HepG2 (cell line): ENCODE data around the gene NINL. TPM values are rescaled to one million over a fixed set of nuclear protein-coding genes. Genes with fewer than 3 reads are reported as not detected.

Source experiments
- E2F5 ChIP-seq: sonication (generic); formaldehyde crosslinking; conservative IDR thresholded peaks from 2 replicates; pipeline ENCODE4 v1.4.0; 2020; ENCODE audit warnings: missing genetic modification reagents
- ELF1 ChIP-seq: sonication (generic); formaldehyde crosslinking; IDR thresholded peaks from 2 replicates; pipeline ENCODE4 v1.4.0; 2020; ENCODE audit warnings: missing genetic modification reagents
- KDM5B ChIP-seq: sonication (generic); formaldehyde crosslinking; IDR thresholded peaks from 2 replicates; pipeline ENCODE4 v1.4.0; 2020; ENCODE audit warnings: missing genetic modification reagents, mild to moderate bottlenecking, borderline replicate concordance
- MED13 ChIP-seq: sonication (generic); formaldehyde crosslinking; IDR thresholded peaks from 2 replicates; pipeline ENCODE4 v1.5.0; 2020; ENCODE audit warnings: missing genetic modification reagents
- PHF21A ChIP-seq: sonication (generic); formaldehyde crosslinking; IDR thresholded peaks from 2 replicates; pipeline ENCODE4 v1.5.0; 2020; ENCODE audit warnings: mild to moderate bottlenecking, missing genetic modification reagents
- PHF5A ChIP-seq: IDR thresholded peaks from one replicate; pipeline ENCODE4 v1.6.1; 2018; ENCODE audit warnings: low read depth, missing genetic modification reagents; ENCODE audit not compliant: unreplicated experiment
- PRMT3 ChIP-seq: sonication (generic); formaldehyde crosslinking; IDR thresholded peaks from 2 replicates; pipeline ENCODE4 v1.8.1; 2022; ENCODE audit warnings: low read depth, mild to moderate bottlenecking, moderate library complexity, missing genetic modification reagents, borderline replicate concordance
- RAD21 ChIP-seq: fragments of 450-650 bp; formaldehyde crosslinking; IDR thresholded peaks from 2 replicates; pipeline ENCODE4 v1.5.0; 2020; ENCODE audit warnings: mild to moderate bottlenecking
- REPIN1 ChIP-seq: sonication (generic); formaldehyde crosslinking; IDR thresholded peaks from 2 replicates; pipeline ENCODE4 v1.8.0; 2022; ENCODE audit warnings: missing genetic modification reagents, low read depth, mild to moderate bottlenecking, borderline replicate concordance
- RXRA ChIP-seq: sonication (generic); formaldehyde crosslinking; IDR thresholded peaks from 2 replicates; pipeline ENCODE4 v1.5.1; 2020; ENCODE audit warnings: missing genetic modification reagents
- SMYD3 ChIP-seq: sonication (generic); formaldehyde crosslinking; IDR thresholded peaks from 2 replicates; pipeline ENCODE4 v1.8.1; 2023; ENCODE audit warnings: mild to moderate bottlenecking, missing genetic modification reagents
- TP53 ChIP-seq: sonication (generic); formaldehyde crosslinking; conservative IDR thresholded peaks from 2 replicates; pipeline ENCODE4 v1.4.0; 2020; ENCODE audit warnings: missing genetic modification reagents
- WIZ ChIP-seq: sonication (generic); formaldehyde crosslinking; IDR thresholded peaks from 2 replicates; pipeline ENCODE4 v1.5.1; 2020; ENCODE audit warnings: mild to moderate bottlenecking, missing genetic modification reagents
- ZBTB33 ChIP-seq: sonication (generic); formaldehyde crosslinking; IDR thresholded peaks from 2 replicates; pipeline ENCODE4 v1.4.0; 2020; ENCODE audit warnings: missing genetic modification reagents
- ZNF143 ChIP-seq: sonication (generic); formaldehyde crosslinking; IDR thresholded peaks from 2 replicates; pipeline ENCODE4 v1.4.0; 2020; ENCODE audit warnings: missing genetic modification reagents
- ZNF318 ChIP-seq: sonication (generic); formaldehyde crosslinking; IDR thresholded peaks from 2 replicates; pipeline ENCODE4 v1.4.0; 2020; ENCODE audit warnings: mild to moderate bottlenecking, missing genetic modification reagents
- ZNF740 ChIP-seq: sonication (generic); formaldehyde crosslinking; IDR thresholded peaks from 2 replicates; pipeline ENCODE4 v1.4.0; 2020; ENCODE audit warnings: missing genetic modification reagents
- ZSCAN20 ChIP-seq: sonication (generic); formaldehyde crosslinking; IDR thresholded peaks from 2 replicates; pipeline ENCODE4 v1.4.0; 2020; ENCODE audit warnings: missing genetic modification reagents, mild to moderate bottlenecking, borderline replicate concordance
- polyA plus RNA-seq, 8 experiments: library from polyadenylated mRNA; depleted of rRNA in 3 of 8; stranded (reverse) in 7 of 8; unstranded in 1 of 8; fragments of >200 nt; fragmentation: Illumina TruSeq in 4 of 8; extraction: Trizol in 4 of 8; gene quantifications; 2 replicates each; pipeline versions ENCODE4 v1.2.1 to v1.2.3, GENCODE V29; 2011 to 2016; ENCODE audit warnings: low read depth in 4 of 8, missing spikeins in 1 of 8, mixed read lengths in 1 of 8; ENCODE audit not compliant: insufficient read depth in 1 of 8
- total RNA-seq, 5 experiments: library from RNA; depleted of rRNA; stranded (reverse); fragments of >200 nt; fragmentation: Illumina TruSeq; extraction: Trizol; gene quantifications; 2 replicates each; pipeline ENCODE4 v1.2.3, GENCODE V29; 2016; ENCODE audit warnings: low read depth in 1 of 5

The NINL gene
- total and polyA plus RNA-seq, 2 of the 13 experiments (the other 11 are each of a cell fraction or from before 2014, with no cell fraction given) = 32.3 to 34.3 TPM

GRCh38 chr20:25407311-25408169 is 177.8 kb downstream of the NINL start, which contains the start of gene GINS1 (continued):
- TF ChIP-seq ZNF740 (CRISPR knock-in tag) = peak; percentile 88
- peak; percentile 99 for TF ChIP-seq E2F5 (CRISPR knock-in tag)
- peak; percentile 100 for TF ChIP-seq KDM5B
- TF ChIP-seq PHF5A = peak; percentile 9
- peak; percentile 97 for TF ChIP-seq ZNF318 (CRISPR knock-in tag)
- peak; percentile 100 for TF ChIP-seq SMYD3 (CRISPR knock-in tag)
- peak; percentile 78 for TF ChIP-seq ZNF143
- peak; percentile 83 for TF ChIP-seq ELF1
- peak; percentile 48; the same call in 1 of the 2 replicates for TF ChIP-seq RAD21
- TF ChIP-seq ZSCAN20 = peak; percentile 99
- peak; percentile 84; the same call in 1 of the 2 replicates for TF ChIP-seq WIZ (CRISPR knock-in tag)
- peak; percentile 98 for TF ChIP-seq PHF21A (CRISPR knock-in tag)
- peak; percentile 99 for TF ChIP-seq REPIN1 (CRISPR knock-in tag)
- peak; percentile 81; the same call in 1 of the 2 replicates for TF ChIP-seq ZBTB33 (CRISPR knock-in tag)
- peak; percentile 97; the same call in 1 of the 2 replicates for TF ChIP-seq PRMT3 (CRISPR knock-in tag)
- TF ChIP-seq MED13 (CRISPR knock-in tag) = peak; percentile 97
- peak; percentile 83 for TF ChIP-seq RXRA
- peak; percentile 95 for TF ChIP-seq TP53 (CRISPR knock-in tag)
